ENCODE measurements around the gene G6PC3.

- TF ChIP-seq ISL1 (CRISPR knock-in tag; IDR thresholded peaks at IDR 0.05) (no peak), POU6F1 (CRISPR knock-in tag; IDR thresholded peaks at IDR 0.05; ENCODE audit: borderline replicate concordance, low read depth) (no peak), PATZ1 (CRISPR knock-in tag; IDR thresholded peaks at IDR 0.05; ENCODE audit: borderline replicate concordance) (no peak), TSHZ2 (CRISPR knock-in tag; IDR thresholded peaks at IDR 0.05) (no peak), CREB5 (CRISPR knock-in tag; IDR thresholded peaks at IDR 0.05; ENCODE audit: low read depth) (no peak), ZFP3 (CRISPR knock-in tag; IDR thresholded peaks at IDR 0.05) (no peak), BACH2 (CRISPR knock-in tag; IDR thresholded peaks at IDR 0.05; ENCODE audit: borderline replicate concordance) (no peak), ZC3H10 (CRISPR knock-in tag; IDR thresholded peaks at IDR 0.05) (no peak), ESRRG (CRISPR knock-in tag; IDR thresholded peaks at IDR 0.05) (no peak), ZFP30 (CRISPR knock-in tag; IDR thresholded peaks at IDR 0.05) (no peak)
Observed at GRCh38 chr17:44030482-44030881, 40.1 kb upstream of the G6PC3 start.

Data from SK-N-SH treated with all-trans-retinoic acid at 6 μM for 48 hours (cell line).